D341Med (cell line): ENCODE measurements around the gene FOXF1.

Source experiments
- DNase-seq: peaks from one replicate; pipeline ENCODE4 v3.0.0; 2012; ENCODE audit warnings: low spot score

FOXF1 gene

GRCh38 chr16:86534779-86535615 lies 24.7 kb downstream of the FOXF1 start:
- DNase-seq = no peak

- no peak for DNase-seq
Measured at GRCh38 chr16:86536621-86537020, 26.3 kb downstream of the FOXF1 start.

DNA sequence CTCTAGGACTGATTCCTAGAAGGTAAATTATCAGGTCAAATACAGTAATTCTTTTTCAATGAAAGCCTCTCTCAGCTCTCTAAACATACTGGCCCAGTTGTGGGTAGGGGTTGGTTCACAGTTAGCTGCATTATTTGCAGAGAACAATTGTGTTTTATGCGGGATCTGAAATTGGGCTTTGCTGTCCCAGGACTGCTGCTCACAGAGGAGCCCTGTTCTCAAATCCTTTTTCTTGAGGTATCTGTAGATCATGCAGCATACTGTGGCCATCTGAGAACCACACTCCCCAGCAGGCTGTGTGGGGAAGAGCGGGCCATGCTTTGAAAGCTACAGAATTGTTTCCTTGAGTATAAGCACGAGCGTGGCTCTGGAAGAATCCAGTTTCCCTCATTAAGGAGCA lies 27.2 kb downstream of the FOXF1 start:
- DNase-seq = no peak

- DNase-seq = no peak
Measured at GRCh38 chr16:86538196-86538780, 28.0 kb downstream of the FOXF1 start.

GRCh38 chr16:86540894-86541293 lies 30.6 kb downstream of the FOXF1 start:
- DNase-seq = no peak

- no peak for DNase-seq
Measured at GRCh38 chr16:86541560-86541959, 31.2 kb downstream of the FOXF1 start.

GRCh38 chr16:86542756-86543750 lies 32.7 kb downstream of the FOXF1 start:
- DNase-seq = no peak

GRCh38 chr16:86545481-86545880 lies 35.2 kb downstream of the FOXF1 start:
- DNase-seq = no peak

GRCh38 chr16:86545954-86546637 lies 35.8 kb downstream of the FOXF1 start:
- no peak for DNase-seq

DNA sequence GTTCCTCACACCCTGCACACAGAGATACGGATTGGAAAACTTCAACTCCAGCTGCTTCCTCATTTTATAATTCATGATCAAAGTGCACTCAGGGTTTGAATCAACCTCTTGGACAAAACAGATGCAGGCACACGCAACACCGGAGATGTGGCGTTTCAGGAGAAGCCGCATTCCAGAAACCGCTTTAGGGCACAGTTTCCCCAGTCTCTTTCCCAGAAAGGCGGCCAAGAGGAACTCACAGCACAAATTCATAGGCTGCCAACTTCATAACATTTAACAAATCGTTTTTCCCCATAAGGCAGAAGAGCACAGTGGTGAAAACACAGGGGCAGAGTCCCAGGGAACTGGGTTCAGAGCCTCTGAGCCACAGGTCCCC lies 36.3 kb downstream of the FOXF1 start:
- DNase-seq = no peak

GRCh38 chr16:86547286-86547685 lies 37.0 kb downstream of the FOXF1 start:
- no peak for DNase-seq

DNA sequence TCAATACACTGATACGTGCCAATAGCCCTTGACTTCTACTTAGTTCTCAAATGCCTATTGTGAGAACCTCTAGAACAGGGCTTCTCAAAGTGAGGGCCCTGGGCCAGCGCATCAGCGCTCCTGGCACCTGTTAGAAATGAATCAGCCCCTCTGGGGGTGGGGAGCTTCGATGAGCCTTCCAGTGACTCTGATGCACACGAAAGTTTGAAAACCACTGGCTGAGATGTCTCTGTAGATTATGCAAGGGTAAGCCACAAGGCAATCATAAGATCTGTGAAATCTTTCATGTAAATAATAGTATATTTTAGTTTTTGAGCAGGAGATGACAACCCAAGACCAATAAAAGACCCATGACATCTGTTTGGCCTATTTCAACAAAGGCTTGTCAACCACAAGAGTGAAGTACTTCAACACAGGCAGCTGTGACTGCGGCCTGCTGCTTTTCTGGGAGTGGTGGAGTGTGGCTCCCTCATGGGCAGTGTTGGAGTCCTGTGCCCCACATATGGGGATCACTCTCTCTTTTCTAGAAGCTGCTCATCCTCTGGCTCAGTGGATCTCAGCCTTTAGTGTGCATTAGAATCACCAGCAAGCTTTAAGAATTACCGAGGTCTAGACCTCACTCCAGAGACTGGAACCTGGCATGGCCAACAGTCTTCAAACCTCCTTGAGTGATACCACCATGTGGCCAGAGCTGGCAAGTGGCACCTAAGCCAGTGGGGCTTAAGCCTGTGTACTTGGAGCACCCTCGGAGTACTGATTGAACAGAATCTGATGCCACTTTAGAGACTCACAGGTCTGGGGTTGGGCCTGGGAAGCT lies 39.0 kb downstream of the FOXF1 start:
- DNase-seq = no peak

- no peak for DNase-seq
Measured at GRCh38 chr16:86549893-86550190, 39.5 kb downstream of the FOXF1 start.

GRCh38 chr16:86550281-86550680 lies 40.0 kb downstream of the FOXF1 start:
- DNase-seq = no peak

- no peak for DNase-seq
Measured at GRCh38 chr16:86553356-86553755, 43.0 kb downstream of the FOXF1 start.

DNA sequence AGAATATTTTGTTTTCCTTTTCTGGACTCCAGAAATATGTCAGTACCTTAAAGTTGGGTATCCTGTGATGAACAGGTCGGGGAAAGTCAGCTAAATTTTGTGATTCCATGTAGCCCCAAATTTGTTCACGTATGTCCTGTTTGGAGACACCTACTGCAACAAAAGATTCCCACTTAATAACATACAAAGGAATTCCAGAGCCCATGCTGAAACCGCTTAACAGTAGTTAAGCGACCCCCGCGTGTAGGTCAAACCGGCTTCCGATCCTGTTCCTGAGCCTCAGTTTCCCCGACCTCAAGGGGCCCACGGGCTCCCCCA lies 44.2 kb downstream of the FOXF1 start:
- DNase-seq = no peak

GRCh38 chr16:86554917-86555703 lies 44.8 kb downstream of the FOXF1 start, which contains the start of gene MTHFSD:
Gene MTHFSD, minus strand, starts transcription at chr16:86555235. Its CDS starts 51 bp downstream, at chr16:86555184.
- DNase-seq = peak; percentile 99

DNA sequence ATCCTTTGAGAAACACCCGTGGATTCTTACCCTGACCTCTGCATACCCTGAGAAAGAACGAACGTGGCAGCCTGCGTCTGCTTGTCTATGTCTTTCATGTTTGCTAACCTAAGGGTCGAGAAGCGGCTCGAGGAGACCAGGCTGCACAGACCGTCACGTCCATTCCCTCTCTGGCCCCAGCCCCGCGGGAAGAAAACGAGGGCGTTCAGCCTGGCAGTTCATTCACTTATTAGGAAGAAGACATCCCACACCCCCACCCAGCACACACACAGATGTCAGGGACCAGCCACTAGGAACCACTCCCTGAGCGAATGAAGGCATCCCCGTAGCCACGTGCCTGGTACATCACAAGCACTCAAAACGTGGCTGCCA lies 45.4 kb downstream of the FOXF1 start:
- DNase-seq = no peak

GRCh38 chr16:86556576-86556975 lies 46.2 kb downstream of the FOXF1 start:
- no peak for DNase-seq

GRCh38 chr16:86557587-86557986 lies 47.3 kb downstream of the FOXF1 start:
- DNase-seq = no peak
